ENCODE measurements around the gene RAPGEF1.

Gene RAPGEF1

DNA sequence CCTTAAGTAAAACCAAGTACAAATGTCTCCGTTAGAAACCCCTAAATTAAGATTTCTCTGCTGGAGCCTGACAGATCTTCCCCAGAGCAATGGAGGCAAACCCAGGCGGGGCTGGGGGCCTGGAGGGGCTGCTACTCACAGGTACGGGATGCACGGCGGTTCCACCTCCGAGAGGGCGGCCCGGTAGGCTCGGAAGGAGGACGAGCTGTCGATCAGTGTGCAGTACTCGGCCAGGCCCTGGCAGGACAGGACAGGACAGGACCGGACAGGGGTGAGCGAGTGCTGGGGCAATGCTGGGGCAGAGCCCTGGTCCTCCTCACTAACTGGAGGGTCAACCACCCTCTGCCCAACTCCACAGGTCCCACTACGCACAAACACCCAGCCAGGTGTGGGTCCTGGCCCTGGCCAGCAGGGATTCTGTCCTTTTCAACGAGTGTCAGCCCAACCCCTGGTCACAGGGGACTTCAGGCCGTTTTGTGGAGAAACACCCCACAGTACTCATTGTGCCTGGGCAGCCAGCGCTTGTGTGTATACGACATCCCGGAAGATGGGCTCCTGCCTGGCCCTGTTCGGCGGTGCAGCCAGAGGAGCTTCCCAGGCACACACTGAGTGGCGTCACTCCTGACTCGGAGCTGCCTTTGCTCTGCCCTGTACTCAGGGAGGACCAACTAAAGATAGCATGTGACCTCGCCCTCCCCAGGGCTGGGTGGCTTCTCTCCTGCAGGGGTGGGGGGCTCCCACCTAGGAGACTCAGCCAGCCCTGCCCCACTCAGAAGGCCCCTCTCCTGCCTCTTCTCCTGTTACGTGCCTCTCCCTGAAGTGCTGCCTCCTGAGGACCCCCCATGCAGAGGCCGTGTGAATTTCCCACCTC is 157.2 kb downstream of the RAPGEF1 start:
- no peak for DNase-seq

DNA sequence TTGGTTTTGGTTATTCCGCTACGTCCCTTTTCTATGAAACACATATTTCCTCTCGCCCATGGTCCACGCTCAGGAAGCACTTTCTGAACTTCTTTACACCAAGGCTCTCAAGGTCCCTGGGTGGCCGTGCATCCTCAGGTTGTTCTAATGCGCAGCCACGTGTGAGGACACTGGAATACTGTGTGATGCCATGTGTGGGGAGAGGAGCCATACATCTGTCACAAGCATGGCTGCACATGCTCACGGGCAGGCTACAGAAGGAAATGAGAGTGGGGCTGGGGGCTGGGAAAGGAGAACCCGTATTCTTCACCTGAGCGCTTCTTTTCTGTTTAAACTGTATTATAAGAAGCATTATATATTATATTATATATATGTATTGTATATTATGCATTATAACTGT is 157.8 kb downstream of the RAPGEF1 start:
- no peak for DNase-seq

DNA sequence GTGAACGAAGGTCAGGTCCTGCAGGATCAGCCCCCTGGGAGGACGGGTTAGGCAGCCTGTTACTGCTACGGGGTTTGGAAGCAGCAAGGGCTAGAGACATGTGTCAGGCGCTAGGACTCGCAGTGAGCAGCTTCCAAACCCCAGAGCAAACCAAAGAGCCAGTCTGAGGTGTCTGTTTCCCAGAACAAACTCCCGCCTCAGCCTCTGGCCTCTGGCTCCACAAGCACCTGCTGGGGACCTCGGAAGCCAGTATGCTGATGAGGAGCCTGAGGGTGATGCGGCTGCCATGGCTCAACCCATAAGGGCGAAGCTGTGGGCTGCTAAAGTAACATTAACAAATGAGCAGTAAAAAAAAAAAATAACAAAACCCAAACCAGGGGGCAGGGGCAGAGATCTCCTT is 159.5 kb downstream of the RAPGEF1 start:
- no peak for DNase-seq

GRCh38 chr9:131579789-131580211 is 160.1 kb downstream of the RAPGEF1 start:
- no peak for DNase-seq

GRCh38 chr9:131578731-131579504 is 161.0 kb downstream of the RAPGEF1 start:
- peak in 3 of 5 experiments; percentile 25 to 73 (median 52) for DNase-seq

DNA sequence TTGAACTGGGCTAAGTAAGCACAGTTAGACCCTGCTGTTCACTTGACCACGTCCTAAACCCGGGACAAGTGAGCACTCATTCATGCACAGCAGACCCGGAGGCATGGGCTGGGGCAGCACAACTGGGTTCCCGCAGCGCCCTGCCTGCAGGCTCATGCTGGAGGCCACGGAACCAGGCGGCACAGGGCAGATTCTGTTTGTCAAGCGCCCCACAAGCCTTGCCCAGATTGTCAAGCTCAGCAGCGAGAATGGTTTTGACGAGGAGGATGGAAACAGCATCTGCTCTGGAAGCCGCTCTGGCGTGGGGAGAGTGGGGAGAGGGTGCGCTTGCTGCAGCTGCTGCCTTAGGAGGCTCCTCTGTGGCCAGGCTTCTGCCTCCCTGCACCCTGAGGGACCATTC is 161.9 kb downstream of the RAPGEF1 start:
- DNase-seq: no peak

GRCh38 chr9:131577005-131578000 is 162.6 kb downstream of the RAPGEF1 start:
- no peak for DNase-seq

DNA sequence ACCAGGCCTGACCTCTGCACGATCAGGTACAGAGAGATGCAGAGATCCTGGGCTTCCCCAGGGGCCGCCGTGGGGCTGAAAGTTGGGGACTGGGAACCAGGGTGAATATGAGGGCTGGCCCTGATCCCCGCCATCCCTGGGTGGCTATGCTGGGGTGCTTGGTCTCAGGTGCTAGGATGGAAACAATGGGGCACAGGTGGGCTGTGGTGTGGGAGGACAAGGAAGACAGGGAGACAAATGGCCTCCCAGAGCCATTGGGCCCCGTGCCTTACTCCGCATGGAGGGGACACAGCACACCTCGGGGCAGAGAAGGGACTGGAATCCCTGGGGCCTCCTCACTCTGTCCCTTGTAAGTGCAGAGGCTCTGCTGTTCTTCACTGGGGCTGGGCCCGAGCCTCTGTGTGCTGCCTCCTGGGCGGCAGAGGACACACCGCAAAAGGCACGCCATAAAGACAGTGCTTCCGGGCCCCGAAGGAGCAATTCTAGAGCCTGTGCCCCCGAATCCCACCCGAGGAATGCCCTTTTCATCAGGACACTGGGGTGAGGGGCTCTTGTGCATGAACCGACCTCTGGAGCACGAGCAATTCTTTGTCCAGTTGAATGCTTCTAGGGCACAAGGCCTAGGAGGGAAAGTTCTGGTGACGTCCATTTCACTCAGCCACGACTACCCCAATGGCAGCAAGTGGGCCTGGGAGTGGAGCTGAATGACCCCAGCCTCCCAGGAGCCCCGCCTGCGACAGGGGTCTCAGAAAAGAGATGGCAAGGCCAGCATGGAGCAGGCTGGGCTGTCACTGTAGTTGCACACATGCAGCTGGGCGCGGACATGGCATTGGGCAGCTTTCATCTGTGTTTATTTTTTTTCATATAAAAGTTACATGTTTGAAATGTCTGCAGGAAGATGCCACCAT is 163.7 kb downstream of the RAPGEF1 start:
- no peak for DNase-seq

- DNase-seq: no peak
These were observed 164.9 kb downstream of the RAPGEF1 start for GRCh38 chr9:131574730-131575640.

DNA sequence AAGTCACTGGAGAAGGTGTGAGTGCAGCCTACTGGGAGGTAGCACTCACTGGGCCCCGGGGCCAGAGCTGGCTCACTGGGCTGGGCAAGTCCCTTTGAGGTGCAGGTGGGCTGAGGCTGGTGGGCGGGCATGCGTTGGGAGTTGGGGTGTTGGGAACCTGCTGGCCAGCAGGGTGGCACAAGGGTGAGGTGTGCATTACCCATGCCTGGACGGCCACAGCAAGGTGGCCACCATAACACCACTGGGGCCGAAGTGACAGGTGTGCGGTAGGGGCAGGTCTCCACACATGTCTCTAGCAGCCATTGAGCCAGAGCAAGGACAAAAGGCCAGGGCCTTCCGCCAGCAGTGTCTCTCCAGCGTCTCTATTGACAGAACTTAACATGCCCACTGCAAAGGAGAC is 172.0 kb downstream of the RAPGEF1 start:
- DNase-seq: no peak

- no peak for DNase-seq
These were observed 173.7 kb downstream of the RAPGEF1 start for GRCh38 chr9:131566158-131566557.

DNA sequence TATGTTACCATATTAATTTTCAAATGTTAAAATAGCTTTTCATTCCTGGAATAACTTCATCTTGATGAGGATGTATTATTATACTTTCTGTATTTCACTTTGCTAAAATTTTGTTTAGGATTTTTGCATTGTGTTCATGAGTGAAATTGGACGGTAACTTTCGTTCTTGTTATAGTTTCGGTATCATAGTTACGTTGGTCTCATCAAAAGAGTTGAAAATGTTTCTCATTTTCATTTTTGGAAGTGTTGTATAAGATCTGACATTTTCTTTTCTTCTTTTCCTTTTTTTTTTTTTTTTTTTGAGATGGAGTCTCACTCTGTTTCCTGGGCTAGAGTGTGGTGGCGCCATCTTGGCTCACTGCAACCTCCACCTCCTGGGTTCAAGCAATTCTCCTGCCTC is 174.5 kb downstream of the RAPGEF1 start:
- peak in 1 of 5 experiments; percentile 41 for DNase-seq

GRCh38 chr9:131562032-131562959 is 177.6 kb downstream of the RAPGEF1 start:
- DNase-seq: no peak

DNA sequence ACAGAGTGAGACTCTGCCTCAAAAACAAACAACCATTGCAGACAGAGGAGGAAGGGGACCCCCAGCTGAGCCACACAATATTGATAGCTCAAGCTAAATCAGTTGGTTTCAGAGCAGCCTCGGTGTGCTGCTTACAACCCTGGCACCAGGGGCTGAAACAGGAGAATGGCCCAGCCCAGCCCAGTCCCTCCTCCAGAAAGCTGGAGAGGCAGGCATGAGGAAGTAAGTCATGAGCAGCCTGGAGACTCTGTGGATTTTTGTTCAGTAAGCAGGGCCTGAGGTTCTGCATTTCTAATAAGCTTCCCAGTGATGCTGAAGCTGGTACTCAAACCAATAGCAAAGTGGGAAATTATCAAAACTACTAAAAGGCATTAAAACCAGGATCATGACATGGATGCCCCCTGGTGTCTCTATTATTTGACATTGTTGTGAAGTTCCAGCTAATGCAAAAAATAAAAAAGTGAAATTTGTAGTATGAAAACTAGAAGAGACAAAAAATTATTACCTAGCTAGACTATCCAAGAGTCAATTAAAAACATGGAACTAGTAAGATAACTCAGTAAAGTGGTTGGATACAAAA is 180.4 kb downstream of the RAPGEF1 start:
- DNase-seq: no peak

DNA sequence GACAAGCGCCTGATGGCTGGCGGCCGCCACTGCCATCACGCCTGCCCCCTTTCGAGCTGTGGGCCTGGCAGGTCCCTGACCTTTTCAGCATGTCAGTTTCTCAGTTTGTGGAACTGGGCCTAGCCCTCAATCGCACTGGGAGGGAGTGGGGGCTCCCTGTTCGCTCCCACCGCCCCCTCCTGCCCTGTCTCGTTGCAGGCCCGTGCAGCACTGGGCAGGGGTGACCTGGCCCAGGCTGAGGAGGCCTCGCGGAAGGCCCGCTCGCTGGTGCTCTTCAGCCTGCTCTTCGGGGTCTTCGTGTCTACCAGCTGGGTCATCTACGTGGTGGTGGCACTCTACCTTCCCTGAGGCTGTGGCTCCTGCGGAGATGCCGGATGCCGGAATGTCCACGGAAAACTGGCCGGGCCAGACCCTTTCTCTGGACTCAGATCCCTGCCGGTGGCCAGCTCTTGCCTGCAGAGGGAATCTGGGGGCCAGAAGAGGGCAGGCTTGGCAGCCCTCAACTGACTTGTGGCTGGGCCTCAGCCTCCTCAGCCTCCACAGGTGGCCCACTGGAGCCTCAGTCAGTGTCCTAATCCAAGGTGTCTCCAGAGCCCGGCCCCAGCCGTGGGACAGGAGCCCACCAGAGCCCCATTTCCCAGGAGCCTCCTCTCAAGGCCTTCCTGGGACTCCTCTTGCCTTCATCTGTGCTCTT is 181.9 kb downstream of the RAPGEF1 start:
- no peak for DNase-seq

DNA sequence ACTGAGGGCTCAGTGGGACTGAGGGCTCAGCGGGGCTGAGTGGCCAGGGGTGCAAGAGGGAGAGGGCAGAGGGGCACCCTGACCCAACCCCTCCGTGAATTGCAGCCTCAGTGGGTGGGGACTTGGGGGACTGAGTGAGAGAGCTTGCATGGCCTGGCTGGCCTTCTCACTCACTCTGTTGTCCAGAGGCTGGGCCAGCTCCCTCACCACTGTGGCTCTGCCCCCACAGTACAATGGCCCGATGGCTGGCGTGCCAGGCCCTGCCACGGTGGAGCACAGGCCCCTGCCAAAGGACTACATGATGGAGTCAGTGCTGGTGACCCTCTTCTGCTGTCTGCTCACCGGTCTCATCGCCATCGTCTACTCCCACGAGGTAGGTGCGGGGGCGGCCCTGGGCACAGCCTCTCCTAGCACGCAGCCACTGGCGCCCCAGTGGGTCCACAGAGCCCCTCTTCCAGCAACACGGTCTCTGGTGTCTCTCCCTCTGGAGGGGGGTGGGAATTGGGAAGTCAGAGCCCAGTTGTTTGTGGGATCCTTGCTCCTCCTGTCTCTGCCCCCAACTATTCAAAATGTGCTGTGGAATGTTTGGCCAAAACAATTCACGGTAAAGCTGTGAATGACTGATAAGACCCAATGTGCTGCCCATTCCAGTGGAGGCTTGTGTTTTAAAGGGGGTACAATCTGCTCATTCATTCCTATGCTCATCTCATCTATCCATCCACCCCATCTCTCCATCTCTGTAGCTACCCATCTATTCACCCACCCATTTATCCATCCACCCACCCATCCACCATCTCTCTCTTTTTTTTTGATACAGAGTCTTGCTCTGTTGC is 183.8 kb downstream of the RAPGEF1 start:
- no peak for DNase-seq

- DNase-seq: no peak
These were observed 185.0 kb downstream of the RAPGEF1 start for GRCh38 chr9:131554843-131555351.

Data from T-helper 2 cell (primary cell).